WERI-Rb-1 (cell line): ENCODE results near the gene SPTLC2.

Experiments used
- DNase-seq: peaks from one replicate; pipeline ENCODE4 v3.0.0-alpha.2; 2020
- H3K27ac ChIP-seq: fragments of 250-450 bp; sonication (Bioruptor Pico); 2 replicates; pipeline ENCODE4 v1.5.1; 2020; ENCODE audit warnings: mild to moderate bottlenecking, moderate library complexity
- H3K27me3 ChIP-seq: fragments of 250-450 bp; sonication (Bioruptor Pico); 2 replicates; pipeline ENCODE4 v1.5.1; 2021; ENCODE audit warnings: mild to moderate bottlenecking, low read depth, moderate library complexity; ENCODE audit not compliant: insufficient read depth, severe bottlenecking
- H3K36me3 ChIP-seq: fragments of 250-450 bp; sonication (Bioruptor Pico); 2 replicates; pipeline ENCODE4 v1.5.1; 2020; ENCODE audit warnings: mild to moderate bottlenecking, moderate library complexity
- H3K4me3 ChIP-seq: 2 replicates; pipeline ENCODE4 v1.5.1; 2011; ENCODE audit warnings: low read depth, mild to moderate bottlenecking, control low read depth, low read length
- H3K9me3 ChIP-seq: fragments of 250-450 bp; sonication (Bioruptor Pico); 2 replicates; pipeline ENCODE4 v1.5.1; 2021; ENCODE audit warnings: mild to moderate bottlenecking, moderate library complexity; ENCODE audit not compliant: severe bottlenecking
- CTCF ChIP-seq: IDR thresholded peaks from 2 replicates; pipeline ENCODE4 v1.5.1; 2011; ENCODE audit warnings: low read depth, mild to moderate bottlenecking, control low read depth, inconsistent platforms, low read length

SPTLC2 gene

GRCh38 chr14:77482422-77482821 lies 134.0 kb downstream of the SPTLC2 start:
- TF ChIP-seq CTCF = no peak
- DNase-seq = no peak
- no peaks in the 10 kb centered on the region for H3K9me3 ChIP-seq
- no peaks in the 10 kb centered on the region for H3K27me3 ChIP-seq
- no peaks in the 10 kb centered on the region for H3K36me3 ChIP-seq
- no peak overlapping the region for H3K27ac ChIP-seq
- no peak overlapping the region for H3K4me3 ChIP-seq

GRCh38 chr14:77478796-77479195 lies 137.6 kb downstream of the SPTLC2 start:
- H3K27me3 ChIP-seq = no peaks in the 10 kb centered on the region
- H3K27ac ChIP-seq = no peak overlapping the region
- TF ChIP-seq CTCF = no peak

GRCh38 chr14:77478029-77478428 lies 138.4 kb downstream of the SPTLC2 start:
- no peak overlapping the region for H3K4me3 ChIP-seq
- no peak for TF ChIP-seq CTCF
- H3K36me3 ChIP-seq = no peaks in the 10 kb centered on the region
- H3K9me3 ChIP-seq = no peaks in the 10 kb centered on the region
- H3K27me3 ChIP-seq = no peaks in the 10 kb centered on the region
- no peak for DNase-seq
- no peak overlapping the region for H3K27ac ChIP-seq

More at GRCh38 chr14:77478796-77479195, 137.6 kb downstream of the SPTLC2 start:
- no peak for DNase-seq
- no peaks in the 10 kb centered on the region for H3K36me3 ChIP-seq
- H3K9me3 ChIP-seq = no peaks in the 10 kb centered on the region
- H3K4me3 ChIP-seq = no peak overlapping the region

GRCh38 chr14:77475432-77476115 lies 140.9 kb downstream of the SPTLC2 start:
- no peak for TF ChIP-seq CTCF
- no peak for DNase-seq
- H3K4me3 ChIP-seq = no peak overlapping the region
- H3K9me3 ChIP-seq = no peaks in the 10 kb centered on the region
- H3K36me3 ChIP-seq = no peaks in the 10 kb centered on the region
- no peak overlapping the region for H3K27ac ChIP-seq
- H3K27me3 ChIP-seq = no peaks in the 10 kb centered on the region

GRCh38 chr14:77474479-77475177 lies 141.8 kb downstream of the SPTLC2 start:
- Histone ChIP-seq H3K27ac (no peak overlapping the region), H3K27me3 (no peaks in the 10 kb centered on the region), H3K36me3 (peaks cover 3% of the 10 kb centered on the region), H3K4me3 (no peak overlapping the region), H3K9me3 (no peaks in the 10 kb centered on the region)
- no peak for TF ChIP-seq CTCF
- no peak for DNase-seq

GRCh38 chr14:77473921-77474320 lies 142.5 kb downstream of the SPTLC2 start:
- Histone ChIP-seq H3K36me3 (peaks cover 10% of the 10 kb centered on the region), H3K4me3 (no peak overlapping the region), H3K9me3 (no peaks in the 10 kb centered on the region), H3K27ac (no peak overlapping the region), H3K27me3 (no peaks in the 10 kb centered on the region)
- DNase-seq = no peak
- TF ChIP-seq CTCF = no peak
